GM19468 (cell line): ENCODE measurements around the gene SLCO3A1.
"Not testable (repeated sequence)": the region's sequence is repeated elsewhere in the genome, so short reads cannot be mapped to it uniquely, and the experiment has no call there.

ENCODE experiments used
- ATAC-seq: cut with Tn5 transposase; IDR thresholded peaks from one replicate; pipeline ENCODE4 v1.9.1; 2021; ENCODE audit warnings: mild to moderate bottlenecking, moderate library complexity, moderate number of reproducible peaks; ENCODE audit not compliant: unreplicated experiment; ENCODE audit errors: extremely low read depth

SLCO3A1 gene

DNA sequence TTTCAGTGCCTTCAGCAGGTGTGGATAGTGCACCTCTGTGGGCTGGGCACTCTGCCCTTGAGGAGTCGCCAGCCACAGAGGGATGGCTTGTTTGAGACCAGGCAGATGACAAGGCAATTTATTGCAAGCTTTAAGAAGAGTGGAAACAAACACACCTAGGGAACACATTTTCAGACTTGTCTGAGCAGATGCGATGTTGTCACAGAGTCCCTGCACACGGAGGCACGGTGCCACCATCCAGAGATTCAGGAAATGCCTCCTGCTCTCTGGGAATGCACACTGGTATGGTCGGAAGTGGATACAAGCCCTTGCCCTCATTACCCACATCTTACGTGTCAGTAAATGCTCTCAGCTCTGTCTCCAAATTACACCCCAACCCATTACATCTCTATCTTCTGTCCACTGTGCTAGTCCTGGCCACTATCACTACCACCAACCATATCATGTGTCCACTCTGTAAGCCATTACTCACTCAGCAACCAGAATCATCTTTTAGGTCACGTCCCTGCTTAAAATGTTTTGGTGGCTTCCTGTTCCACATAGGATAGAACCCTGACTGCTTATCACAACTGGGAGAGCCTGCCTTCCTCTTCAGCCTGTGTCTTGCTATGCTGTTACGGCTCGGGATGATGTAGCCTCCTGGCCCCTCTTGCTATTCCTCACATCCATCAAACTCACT, 196.9 kb downstream of the SLCO3A1 start:
- ATAC-seq: no peak

DNA sequence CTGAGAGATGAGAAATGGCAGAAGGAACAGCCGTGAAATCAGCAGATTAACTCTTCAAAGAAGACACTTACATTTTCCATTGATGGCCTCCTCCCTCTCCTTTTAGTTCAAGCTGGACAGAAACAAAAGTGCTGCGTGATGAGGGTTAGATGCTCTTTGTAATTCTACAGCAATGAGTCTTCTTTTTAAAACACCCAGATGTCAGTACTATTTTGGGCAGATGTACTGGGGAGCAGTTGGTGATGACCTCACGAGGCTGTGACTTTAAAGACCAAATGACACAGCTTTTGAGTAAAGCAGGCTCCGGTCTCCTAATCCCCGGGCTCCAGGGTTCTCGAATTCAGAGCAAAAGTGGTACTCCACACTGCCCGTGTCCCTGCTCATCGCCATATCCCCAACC, 198.2 kb downstream of the SLCO3A1 start:
- ATAC-seq: no peak

- no peak for ATAC-seq
Measured at GRCh38 chr15:92053753-92054316, 200.3 kb downstream of the SLCO3A1 start.

DNA sequence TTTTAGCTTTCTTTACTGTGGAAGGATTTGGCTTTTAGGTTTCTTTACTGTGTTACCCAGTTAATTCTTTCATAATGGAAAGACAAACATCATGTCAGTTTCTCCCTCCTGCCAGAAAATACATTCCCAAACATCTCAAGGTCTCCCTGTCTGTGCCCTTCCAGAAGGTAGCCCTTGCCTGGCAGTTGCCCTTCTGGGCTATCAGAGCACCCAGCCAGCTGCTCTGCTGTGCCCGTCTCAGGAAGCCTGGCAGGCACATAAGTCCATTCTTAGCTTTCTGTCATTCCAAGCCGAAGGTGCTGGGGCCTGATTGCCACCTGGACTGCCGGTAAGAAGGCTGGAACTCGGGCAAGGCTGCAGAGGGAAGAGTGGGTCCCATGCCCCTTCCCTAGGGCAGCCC, 203.4 kb downstream of the SLCO3A1 start:
- no peak for ATAC-seq

DNA sequence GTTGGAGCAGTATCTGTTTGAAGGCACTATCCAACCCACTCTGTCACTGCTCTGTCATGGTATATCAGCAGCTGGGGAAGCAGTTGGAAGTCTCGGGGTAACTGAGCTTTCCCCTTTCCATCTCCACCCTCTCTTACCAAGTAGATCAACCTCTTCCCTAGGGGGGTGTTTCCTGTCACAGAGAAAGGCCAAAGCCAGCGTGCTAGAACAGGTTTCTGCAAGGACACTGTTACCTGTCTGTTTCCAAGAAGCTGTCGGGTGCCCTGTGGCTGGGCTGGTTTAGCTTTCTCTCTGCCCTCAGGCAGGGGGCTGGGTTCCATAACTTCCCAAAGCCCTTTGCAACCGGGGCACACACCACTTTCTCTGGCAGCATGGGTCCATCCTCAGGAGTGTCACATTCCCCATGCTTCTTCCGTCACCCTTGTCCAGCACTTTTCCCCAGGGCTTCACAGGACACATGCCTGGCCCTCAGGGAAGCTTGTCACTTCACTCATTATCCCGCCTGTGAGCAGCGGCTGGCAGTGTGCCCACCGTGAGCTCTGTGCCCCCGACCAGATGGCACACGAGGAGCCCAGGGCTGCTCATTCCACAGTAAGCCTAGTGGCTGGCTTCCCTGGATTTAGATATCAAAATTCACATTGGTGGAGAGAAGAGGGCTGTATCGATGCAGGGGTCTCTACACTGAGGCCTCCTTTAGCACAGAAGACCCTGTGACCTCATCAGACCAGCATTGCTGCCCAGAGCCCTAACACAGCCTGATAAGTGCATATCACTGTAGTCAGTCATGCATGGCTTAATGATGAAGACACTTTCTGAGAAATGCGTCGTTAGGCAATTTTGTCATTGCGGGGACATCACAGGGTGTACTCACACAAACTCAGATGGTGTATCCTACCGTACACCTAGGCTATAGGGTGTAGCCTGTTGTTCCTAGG, 205.8 kb downstream of the SLCO3A1 start:
- ATAC-seq: no peak

DNA sequence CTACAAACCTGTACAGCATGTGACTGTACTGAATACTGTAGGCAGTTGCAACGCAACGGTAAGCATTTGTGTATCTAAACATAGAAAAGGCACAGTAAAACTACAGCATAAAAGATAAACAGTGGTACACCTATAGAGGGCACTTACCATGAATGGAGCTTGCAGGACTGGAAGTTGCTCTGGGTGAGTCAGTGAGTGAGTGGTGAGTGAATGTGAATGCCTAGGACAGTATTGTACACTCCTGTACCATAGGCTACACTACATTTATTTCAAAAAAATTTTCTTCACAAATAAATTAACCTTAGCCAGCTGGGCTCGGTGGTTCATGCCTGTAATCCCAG, 206.4 kb downstream of the SLCO3A1 start:
- not testable (repeated sequence) for ATAC-seq

- no peak for ATAC-seq
Measured at GRCh38 chr15:92061511-92062195, 208.1 kb downstream of the SLCO3A1 start.

DNA sequence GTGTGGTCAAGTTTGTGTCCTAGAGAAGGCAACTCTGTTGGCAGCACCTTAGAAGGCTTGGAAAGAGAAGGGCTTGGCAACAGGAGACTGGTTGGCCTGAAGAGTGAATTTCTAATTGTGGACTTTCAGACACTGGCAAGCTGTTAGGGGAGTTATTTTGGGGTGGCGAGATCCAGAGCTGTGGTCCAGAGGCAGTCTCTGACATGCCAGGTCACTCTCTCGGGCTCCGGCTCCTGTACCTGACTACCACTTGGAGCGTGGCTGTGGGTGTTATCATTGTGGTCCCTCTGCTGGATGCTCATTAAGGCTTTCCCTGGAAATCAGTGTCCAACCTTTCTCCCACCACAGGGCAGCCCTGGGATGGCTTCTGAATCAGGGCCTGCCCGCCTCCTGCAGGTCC, 209.0 kb downstream of the SLCO3A1 start:
- ATAC-seq: no peak

- no peak for ATAC-seq
Measured at GRCh38 chr15:92068121-92068520, 214.6 kb downstream of the SLCO3A1 start.

- no peak for ATAC-seq
Measured at GRCh38 chr15:92069308-92070250, 216.1 kb downstream of the SLCO3A1 start.

DNA sequence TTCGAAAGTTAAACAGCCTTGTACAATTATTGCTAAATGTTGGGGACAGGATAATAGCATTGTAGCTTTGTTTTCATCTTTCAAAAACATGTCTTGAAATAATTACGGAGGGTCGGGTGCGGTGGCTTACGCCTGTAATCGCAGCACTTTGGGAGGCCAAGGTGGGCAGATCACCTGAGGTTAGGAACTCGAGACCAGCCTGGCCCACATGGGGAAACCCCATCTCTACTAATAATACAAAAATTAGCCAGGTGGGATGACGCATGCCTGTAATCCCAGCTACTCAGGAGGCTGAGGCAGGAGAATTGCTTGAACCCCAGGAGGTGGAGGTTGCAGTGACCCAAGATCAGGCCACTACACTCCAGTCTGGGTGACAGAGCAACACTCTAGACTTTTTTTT, 216.7 kb downstream of the SLCO3A1 start:
- not testable (repeated sequence) for ATAC-seq

DNA sequence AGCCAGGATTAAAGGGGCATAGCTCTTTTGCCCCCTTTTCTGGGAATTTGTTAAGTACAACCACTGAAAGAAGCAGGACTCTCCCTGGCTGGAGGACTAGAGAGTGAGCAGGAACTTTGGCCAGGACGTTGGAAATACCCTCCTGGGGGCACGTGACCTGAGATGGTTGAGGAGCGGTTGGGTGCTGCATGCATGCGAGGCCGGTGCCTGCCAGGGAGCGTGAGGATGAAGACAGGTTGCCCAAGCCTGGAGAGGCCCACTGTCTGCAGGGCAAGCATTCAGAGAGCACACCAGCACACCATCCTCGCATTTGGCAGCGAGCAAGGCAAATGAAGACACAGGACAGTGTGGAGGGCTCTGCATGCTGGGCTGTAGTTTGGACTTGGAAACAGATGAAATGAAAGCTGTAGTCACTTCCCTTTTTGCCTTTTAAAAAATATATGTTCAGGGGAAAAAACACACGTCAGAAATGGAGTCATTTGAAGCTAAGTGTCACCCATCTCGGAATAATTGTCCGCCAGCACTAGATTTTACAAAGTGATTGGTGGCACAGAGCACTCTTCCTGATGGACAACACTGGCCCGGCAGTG, 217.6 kb downstream of the SLCO3A1 start:
- no peak for ATAC-seq

DNA sequence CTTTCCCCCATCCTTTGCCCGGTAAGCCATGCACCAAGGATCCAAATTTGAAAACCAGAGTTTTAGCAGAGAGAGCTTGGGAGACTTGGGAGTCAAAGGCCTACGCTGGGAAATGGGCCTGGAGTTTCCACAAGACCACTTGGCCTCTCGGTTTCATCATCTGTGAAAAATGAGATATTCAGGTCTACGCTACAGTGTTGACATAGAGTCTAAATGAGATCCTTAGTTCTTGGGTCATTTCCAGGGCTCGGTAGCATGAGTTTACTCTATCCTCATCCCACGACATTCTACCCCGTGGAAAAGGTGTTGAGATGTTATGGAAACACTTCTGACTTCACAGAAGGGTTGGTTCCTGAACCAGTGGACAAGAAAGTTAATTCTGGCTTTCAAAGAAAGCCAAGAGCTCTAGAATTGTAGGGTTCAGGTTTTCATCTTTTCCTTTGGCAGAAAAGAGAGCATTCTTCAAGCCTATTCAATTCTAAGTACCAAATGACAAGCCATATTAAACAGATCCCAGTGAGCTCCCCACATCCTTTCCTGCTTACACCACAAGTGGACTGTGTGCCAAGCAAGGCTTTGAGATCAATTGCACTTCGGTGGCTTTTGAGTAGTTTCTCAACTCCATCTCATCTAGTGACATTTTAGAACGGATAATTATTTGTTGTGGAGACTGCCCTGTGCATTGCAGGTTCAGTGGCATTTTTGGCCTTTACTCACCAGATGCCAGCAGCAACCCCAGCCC, 219.7 kb downstream of the SLCO3A1 start:
- ATAC-seq: no peak

DNA sequence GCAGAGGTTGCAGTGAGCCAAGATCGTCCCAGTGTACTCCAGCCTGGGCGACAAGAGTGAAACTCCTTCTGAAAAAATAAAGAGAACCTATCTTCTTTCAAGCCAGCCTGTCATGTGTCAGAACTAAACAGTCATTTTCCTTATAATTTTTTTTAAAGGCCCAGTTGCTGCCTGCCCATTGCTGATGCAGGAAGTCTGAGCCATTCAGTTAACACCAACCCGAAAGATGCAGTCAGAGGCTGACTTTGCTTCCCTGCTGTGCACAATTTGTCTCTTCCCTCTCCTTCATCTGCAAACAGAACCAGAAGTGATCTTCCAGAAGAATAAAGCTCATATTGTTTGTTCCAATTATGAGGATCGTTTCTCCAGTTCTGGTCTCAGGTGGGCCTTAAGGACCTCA, 220.6 kb downstream of the SLCO3A1 start:
- no peak for ATAC-seq

- no peak for ATAC-seq
Measured at GRCh38 chr15:92074646-92075045, 221.1 kb downstream of the SLCO3A1 start.

DNA sequence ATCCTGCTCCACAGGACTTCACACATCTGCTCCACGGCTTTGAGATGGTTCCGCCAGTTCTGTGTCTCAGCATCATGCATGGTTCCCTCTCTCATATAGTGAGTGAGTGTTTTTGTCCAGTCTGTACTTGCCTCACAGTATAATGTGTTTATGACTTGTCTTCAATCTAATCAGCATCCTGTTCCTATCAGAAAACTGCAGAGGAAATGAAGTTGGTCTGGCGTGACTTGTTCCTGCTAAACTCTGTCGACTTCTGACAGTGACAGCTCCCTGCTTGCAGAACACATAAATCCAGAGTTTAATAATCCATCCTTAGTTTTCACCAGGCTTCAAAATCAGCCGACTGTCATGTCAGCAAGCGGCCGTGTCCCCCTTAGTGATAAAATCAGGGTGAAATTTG, 222.3 kb downstream of the SLCO3A1 start:
- no peak for ATAC-seq

DNA sequence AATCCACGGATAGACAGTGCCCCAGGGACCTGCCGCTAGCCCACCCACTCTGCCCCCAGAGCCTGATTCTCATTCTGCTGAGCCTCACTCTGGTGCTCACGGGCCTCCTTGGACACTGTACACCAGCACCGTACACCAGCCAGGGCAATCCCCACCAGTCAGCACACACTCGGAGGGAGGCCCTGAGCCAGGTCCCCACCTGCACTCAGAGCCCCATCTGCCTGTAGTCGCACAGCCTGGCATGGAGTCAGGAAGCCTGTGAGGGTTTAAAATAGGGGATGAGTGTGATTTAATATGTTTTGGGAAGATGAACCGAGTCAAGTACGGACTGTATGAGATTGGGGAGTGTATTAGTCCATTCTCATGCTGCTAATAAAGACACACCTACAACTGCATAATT, 223.0 kb downstream of the SLCO3A1 start:
- no peak for ATAC-seq

DNA sequence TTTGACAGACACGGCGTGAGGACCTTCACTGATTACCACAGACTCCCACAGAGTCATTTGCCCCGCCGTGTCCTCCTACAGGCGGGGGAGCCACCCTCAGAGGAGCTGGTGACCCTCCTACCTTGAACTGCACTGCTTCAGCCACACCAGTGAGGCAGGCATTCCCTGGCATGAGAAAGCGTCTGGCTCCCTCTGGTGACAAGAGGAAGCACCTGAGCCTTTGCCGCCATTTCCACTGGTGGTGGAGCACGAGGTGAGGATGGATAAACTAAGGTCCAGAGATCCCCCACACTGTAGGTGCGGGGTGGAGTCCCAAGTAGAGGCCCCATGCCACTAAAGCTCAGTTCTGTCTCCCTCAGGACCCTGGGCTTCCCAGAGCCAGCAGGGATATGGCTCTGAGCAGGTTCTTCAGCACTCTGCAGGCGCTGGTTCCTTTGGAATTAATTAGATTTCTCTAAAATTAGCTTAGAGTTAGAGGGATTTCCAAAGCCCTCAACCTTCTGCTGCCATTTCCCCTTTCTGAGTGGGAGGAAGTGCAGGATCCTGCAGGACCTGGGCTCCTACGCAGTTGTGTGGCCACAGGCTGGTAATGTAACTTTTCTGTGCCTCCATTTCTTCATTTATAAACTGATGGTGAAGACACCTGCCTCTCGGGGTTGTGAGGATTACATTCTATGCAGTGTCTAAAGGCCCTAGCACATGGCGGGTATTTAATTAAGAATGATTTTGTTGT, 224.0 kb downstream of the SLCO3A1 start:
- ATAC-seq: peak; percentile 64
